ENCODE results near the gene TEX22.

- no peak for TF ChIP-seq ZNF555 (tag by site-specific recombination; conservative IDR thresholded peaks at IDR 0.05)
- no peak for TF ChIP-seq ZNF76 (tag by site-specific recombination; IDR thresholded peaks at IDR 0.05; ENCODE audit: borderline replicate concordance, low read depth)
Measured at GRCh38 chr14:105356927-105357326, 41.4 kb upstream of the TEX22 start.
